ENCODE measurements around the gene MAP2K3.

MAP2K3 gene

GRCh38 chr17:21249086-21249795, 35.3 kb upstream of the MAP2K3 start:
- no peak overlapping the region for H3K4me3 ChIP-seq (ENCODE audit: low read depth, low read length)

GRCh38 chr17:21249920-21250703, 34.4 kb upstream of the MAP2K3 start:
- no peak overlapping the region for H3K4me3 ChIP-seq (ENCODE audit: low read depth, low read length)
- DNase-seq (ENCODE audit: low read depth): no peak
- TF ChIP-seq CTCF (IDR thresholded peaks at IDR 0.05; ENCODE audit: low read depth, low read length, missing control alignments): no peak

More at GRCh38 chr17:21249086-21249795, 35.3 kb upstream of the MAP2K3 start:
- TF ChIP-seq CTCF (IDR thresholded peaks at IDR 0.05; ENCODE audit: low read depth, low read length, missing control alignments): no peak
- no peak for DNase-seq (ENCODE audit: low read depth)

DNA sequence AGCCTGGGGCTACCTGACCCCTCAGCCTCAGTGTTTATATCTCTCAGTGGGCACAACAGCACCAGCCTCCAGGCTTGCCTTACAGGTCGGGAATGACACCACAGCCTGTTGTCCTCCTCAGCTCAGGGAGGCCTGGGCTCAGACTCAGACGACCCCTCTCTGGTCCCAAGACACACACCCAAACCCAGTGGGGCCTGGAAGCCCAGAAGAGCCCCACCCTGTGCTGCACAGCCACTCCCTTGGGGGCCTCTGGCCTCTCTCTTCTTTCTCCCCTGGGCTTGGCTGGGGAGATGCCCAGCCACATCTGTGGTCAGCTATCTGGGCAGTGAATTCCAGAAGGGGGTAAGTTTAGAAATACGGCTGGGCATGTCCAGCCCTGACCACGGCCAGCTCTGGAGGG, 33.7 kb upstream of the MAP2K3 start:
- TF ChIP-seq CTCF (IDR thresholded peaks at IDR 0.05; ENCODE audit: low read depth, low read length, missing control alignments): no peak
- H3K4me3 ChIP-seq (ENCODE audit: low read depth, low read length): no peak overlapping the region
- DNase-seq (ENCODE audit: low read depth): no peak

- no peak overlapping the region for H3K4me3 ChIP-seq (ENCODE audit: low read depth, low read length)
- no peak for TF ChIP-seq CTCF (IDR thresholded peaks at IDR 0.05; ENCODE audit: low read depth, low read length, missing control alignments)
- no peak for DNase-seq (ENCODE audit: low read depth)
Observed at GRCh38 chr17:21251337-21252010, 33.0 kb upstream of the MAP2K3 start.

DNA sequence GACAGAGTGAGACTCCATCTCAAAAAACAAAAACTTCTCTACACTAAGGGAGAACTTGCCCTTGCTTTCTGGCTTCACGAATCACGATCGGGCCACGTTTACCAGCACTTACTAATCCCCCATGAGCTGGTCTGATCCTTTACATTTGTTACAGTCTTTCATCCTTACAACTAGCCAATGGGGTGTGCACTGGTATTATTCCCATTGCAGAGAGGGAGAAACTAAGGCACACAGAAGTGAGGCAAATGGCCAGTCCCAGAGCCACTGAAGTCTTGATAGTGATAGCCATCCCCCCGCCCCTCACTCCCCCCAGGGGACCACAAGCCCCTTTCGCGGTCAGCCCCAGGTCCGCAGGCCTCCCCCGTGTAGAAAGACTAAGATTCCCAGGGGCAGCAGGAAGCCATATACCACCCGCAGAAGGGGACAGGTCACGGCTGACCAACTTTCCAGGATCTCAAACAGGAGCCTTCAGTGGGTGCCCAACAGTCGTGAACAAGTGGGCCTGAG, 32.2 kb upstream of the MAP2K3 start:
- peak overlapping the region; percentile 54; the same call in 1 of the 2 replicates for H3K4me3 ChIP-seq (ENCODE audit: low read depth, low read length)
- DNase-seq (ENCODE audit: low read depth): no peak
- no peak for TF ChIP-seq CTCF (IDR thresholded peaks at IDR 0.05; ENCODE audit: low read depth, low read length, missing control alignments)

DNA sequence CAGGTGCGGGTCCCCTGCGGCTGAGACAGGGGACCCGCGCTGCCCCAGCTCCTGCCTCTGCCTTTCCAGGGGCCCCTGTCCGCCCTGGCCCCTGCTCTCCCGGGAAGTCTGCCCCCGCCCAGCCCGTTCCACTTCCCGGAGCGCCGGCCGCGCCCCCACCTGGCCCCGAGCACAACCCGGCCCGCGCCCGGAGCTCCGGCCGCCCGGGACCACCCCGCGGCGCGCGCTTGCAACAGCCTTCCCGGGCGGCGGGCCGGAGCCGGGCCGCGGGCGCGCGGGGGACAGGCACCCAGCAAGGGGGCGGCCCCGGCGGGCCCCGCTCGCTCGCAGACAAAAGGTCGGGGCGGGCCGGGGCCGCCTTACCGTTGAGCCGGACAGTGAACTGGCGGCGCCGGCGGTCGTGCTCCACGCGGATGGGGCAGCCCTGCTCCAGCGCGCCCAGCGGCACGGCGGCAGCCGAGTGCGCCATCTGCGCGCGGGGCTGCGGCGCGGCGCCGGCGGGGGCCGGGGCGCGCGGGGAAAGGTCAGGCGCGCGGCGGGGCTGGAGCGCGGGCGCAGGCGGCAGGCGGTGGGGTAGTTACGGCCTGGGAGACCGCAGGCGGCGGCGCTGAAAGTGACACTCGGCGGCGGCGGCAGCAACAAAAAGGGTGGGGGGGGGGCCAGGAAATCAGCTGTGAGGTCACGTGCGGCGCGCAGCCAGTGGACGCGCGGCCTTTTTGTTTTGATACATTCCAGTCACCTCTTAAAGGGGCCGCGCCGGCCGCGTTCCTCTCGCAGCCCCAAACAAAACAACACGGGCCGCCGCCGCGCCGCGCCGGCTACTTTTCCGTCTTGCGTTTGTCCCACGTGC, 31.5 kb upstream of the MAP2K3 start, which contains the start of gene NATD1:
Gene NATD1, minus strand, starts transcription at position 615 of the 850 bp plus-strand sequence. Its CDS starts 146 bp downstream, at position 469.
- DNase-seq (ENCODE audit: low read depth): peak; percentile 47
- no peak for TF ChIP-seq CTCF (IDR thresholded peaks at IDR 0.05; ENCODE audit: low read depth, low read length, missing control alignments)

More for the DNA sequence above, 31.5 kb upstream of the MAP2K3 start, which contains the start of gene NATD1:
- H3K4me3 ChIP-seq (ENCODE audit: low read depth, low read length): peak within 1 kb of the TSS; percentile 54

All from GM12864 (cell line).